ENCODE data around the gene ACOX3.

- TF ChIP-seq CTCF (IDR thresholded peaks at IDR 0.05) = no peak
- no peak for TF ChIP-seq POLR2A (IDR thresholded peaks at IDR 0.05)
Measured at GRCh38 chr4:8385106-8385505, 55.4 kb downstream of the ACOX3 start.
